Measurements from ENCODE around the gene WWP2. TPM values are rescaled to one million over a fixed set of nuclear protein-coding genes. Genes with fewer than 3 reads are reported as not detected.

Gene WWP2
- total RNA-seq, 1 experiment from 2014 or later = 40.2 TPM

DNA sequence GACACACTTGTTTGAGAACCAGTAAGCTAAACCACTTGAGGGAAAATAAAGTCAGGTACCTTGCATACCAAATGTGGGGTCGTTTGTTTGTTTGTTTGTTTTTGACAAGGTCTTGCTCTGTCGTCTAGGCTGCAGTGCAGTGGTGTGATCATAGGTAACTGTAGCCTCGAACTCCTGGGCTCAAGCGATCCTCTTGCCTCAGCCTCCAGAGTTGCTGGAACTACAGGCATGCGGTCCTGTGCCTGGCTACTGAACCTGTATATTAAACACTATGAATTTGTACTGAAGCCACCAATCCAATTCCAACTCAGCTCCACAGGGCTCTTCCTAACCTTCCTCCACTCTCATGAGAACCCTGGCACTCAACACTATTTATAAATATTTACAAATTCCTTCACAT is 51.9 kb downstream of the WWP2 start:
- Histone ChIP-seq H4K91ac (ENCODE audit: insufficient read length, low read depth, low read length) (no peak overlapping the region), H3K23ac (ENCODE audit: insufficient read length, low read depth, low read length) (no peak overlapping the region), H3K18ac (ENCODE audit: insufficient read length, low read depth, low read length) (no peak overlapping the region), H2AK5ac (ENCODE audit: insufficient read length, low read length) (no peak overlapping the region), H3T11ph (ENCODE audit: low read length) (no peak overlapping the region), H2AFZ (ENCODE audit: low read length) (no peak overlapping the region), H3K9me3 (ENCODE audit: control insufficient read depth, low read depth, low read length) (no peaks in the 10 kb centered on the region), H3K56ac (ENCODE audit: insufficient read length, low read depth, low read length) (no peak overlapping the region), H4K5ac (ENCODE audit: insufficient read length, low read depth, low read length) (no peak overlapping the region), H2BK120ac (ENCODE audit: low read depth, low read length, poor library complexity, severe bottlenecking) (no peak overlapping the region), H4K8ac (replicated peaks; ENCODE audit: insufficient read length, low read depth, low read length) (no peak overlapping the region), H3K79me1 (ENCODE audit: insufficient read depth, low read depth, low read length, poor library complexity, severe bottlenecking) (no peaks in the 10 kb centered on the region), H4K20me1 (ENCODE audit: control insufficient read depth, insufficient read depth, insufficient read length) (no peaks in the 10 kb centered on the region), H2BK12ac (ENCODE audit: insufficient read length, low read depth, low read length) (no peak overlapping the region), H3K4me1 (ENCODE audit: insufficient read depth, low read length) (peaks cover 2% of the 10 kb centered on the region; the same call in 1 of the 2 replicates), H3K79me2 (ENCODE audit: insufficient read depth, low read length) (no peaks in the 10 kb centered on the region), H3K4ac (ENCODE audit: low read depth, low read length) (no peak overlapping the region), H3K23me2 (ENCODE audit: insufficient read length, low read depth, low read length, poor library complexity, severe bottlenecking) (no peaks in the 10 kb centered on the region), H3K14ac (ENCODE audit: insufficient read depth, low read length) (no peak overlapping the region), H3K4me2 (ENCODE audit: insufficient read depth, insufficient read length, low read length) (no peak overlapping the region), H2BK5ac (ENCODE audit: insufficient read length, low read length) (no peak overlapping the region), H3K27me3 (ENCODE audit: insufficient read depth, low read length) (no peaks in the 10 kb centered on the region), H2BK20ac (ENCODE audit: low read depth, low read length, poor library complexity, severe bottlenecking) (no peak overlapping the region), H3K9ac (ENCODE audit: extremely low read depth, insufficient read length, low read length) (no peak overlapping the region), H2BK15ac (ENCODE audit: low read depth, low read length) (no peak overlapping the region), H3K27ac (ENCODE audit: insufficient read length, low read depth, low read length) (no peak overlapping the region)
- Mint-ChIP-seq H3K4me1 (peaks cover 8 to 9% of the 10 kb centered on the region in 2 experiments), H3K27ac (peak overlapping the region in 2 of 3 experiments; percentile 36 to 49; a peak in 2 of 7 replicates), H3K36me3 (ENCODE audit: insufficient read depth in 1 of 3, low read depth in 3 of 3) (peaks cover 12 to 20% (median 17%) of the 10 kb centered on the region in 3 experiments; a peak in 6 of 7 replicates), H3K4me3 (no peak overlapping the region), H3K27me3 (ENCODE audit: low read depth) (no peaks in the 10 kb centered on the region), H3K9me3 (peaks cover 0 to 2% of the 10 kb centered on the region in 2 experiments; a peak in 2 of 5 replicates)
- no CpG with 5 or more reads among the region's 5 CpGs for WGBS (ENCODE audit: extremely low coverage, insufficient read length, low lambda C conversion rate)
- no peak for DNase-seq
- TF ChIP-seq, protein P1, sequence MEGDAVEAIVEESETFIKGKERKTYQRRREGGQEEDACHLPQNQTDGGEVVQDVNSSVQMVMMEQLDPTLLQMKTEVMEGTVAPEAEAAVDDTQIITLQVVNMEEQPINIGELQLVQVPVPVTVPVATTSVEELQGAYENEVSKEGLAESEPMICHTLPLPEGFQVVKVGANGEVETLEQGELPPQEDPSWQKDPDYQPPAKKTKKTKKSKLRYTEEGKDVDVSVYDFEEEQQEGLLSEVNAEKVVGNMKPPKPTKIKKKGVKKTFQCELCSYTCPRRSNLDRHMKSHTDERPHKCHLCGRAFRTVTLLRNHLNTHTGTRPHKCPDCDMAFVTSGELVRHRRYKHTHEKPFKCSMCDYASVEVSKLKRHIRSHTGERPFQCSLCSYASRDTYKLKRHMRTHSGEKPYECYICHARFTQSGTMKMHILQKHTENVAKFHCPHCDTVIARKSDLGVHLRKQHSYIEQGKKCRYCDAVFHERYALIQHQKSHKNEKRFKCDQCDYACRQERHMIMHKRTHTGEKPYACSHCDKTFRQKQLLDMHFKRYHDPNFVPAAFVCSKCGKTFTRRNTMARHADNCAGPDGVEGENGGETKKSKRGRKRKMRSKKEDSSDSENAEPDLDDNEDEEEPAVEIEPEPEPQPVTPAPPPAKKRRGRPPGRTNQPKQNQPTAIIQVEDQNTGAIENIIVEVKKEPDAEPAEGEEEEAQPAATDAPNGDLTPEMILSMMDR (conservative IDR thresholded peaks at IDR 0.05) = no peak

Data from H9 (cell line).